PFSK-1 (cell line): Measurements from ENCODE around the gene LYPD5.

ENCODE experiments used
- FOXP2 ChIP-seq: optimal IDR thresholded peaks from 2 replicates; pipeline ENCODE3; 2011; ENCODE audit warnings: borderline replicate concordance, control low read depth, inconsistent platforms; ENCODE audit not compliant: insufficient read depth; ENCODE audit errors: extremely low read length, extremely low read depth
- POLR2AphosphoS5 ChIP-seq: IDR thresholded peaks from 2 replicates; pipeline ENCODE4 v1.6.1; 2012; ENCODE audit warnings: low read depth, mild to moderate bottlenecking, control low read depth, low read length, moderate library complexity
- REST ChIP-seq, 2 experiments: IDR thresholded peaks; 2 replicates each; pipeline versions ENCODE4 v1.6.1 to v1.8.0; 2011 to 2012; ENCODE audit warnings: low read depth in 2 of 2, low read length in 2 of 2, control low read depth in 1 of 2, inconsistent platforms in 1 of 2, mild to moderate bottlenecking in 1 of 2, moderate library complexity in 1 of 2; ENCODE audit not compliant: insufficient read depth in 1 of 2
- SIN3A ChIP-seq: IDR thresholded peaks from 2 replicates; pipeline ENCODE4 v1.6.1; 2012; ENCODE audit warnings: mild to moderate bottlenecking, low read length, moderate library complexity, borderline replicate concordance; ENCODE audit not compliant: insufficient read depth
- TAF1 ChIP-seq: IDR thresholded peaks from 2 replicates; pipeline ENCODE4 v1.6.1; 2012; ENCODE audit warnings: low read length, control low read depth, borderline replicate concordance; ENCODE audit not compliant: insufficient read depth

The LYPD5 gene

GRCh38 chr19:43804432-43804831 lies 2.2 kb upstream of the LYPD5 start:
- TF ChIP-seq SIN3A: no peak

GRCh38 chr19:43799502-43800142 lies 2.6 kb downstream of the LYPD5 start:
- TF ChIP-seq TAF1: no peak
- no peak for TF ChIP-seq SIN3A
- TF ChIP-seq FOXP2: no peak
- no peak for TF ChIP-seq POLR2AphosphoS5
- no peak for TF ChIP-seq REST (IDR thresholded peaks at IDR 0.05; ENCODE audit: insufficient read depth in 1 of 2, low read depth in 2 of 2, low read length in 2 of 2)

GRCh38 chr19:43798546-43799409 lies 3.5 kb downstream of the LYPD5 start:
- no peak for TF ChIP-seq REST (IDR thresholded peaks at IDR 0.05; ENCODE audit: insufficient read depth in 1 of 2, low read depth in 2 of 2, low read length in 2 of 2)
- no peak for TF ChIP-seq POLR2AphosphoS5
- TF ChIP-seq FOXP2: no peak
- TF ChIP-seq TAF1: no peak

- TF ChIP-seq REST (IDR thresholded peaks at IDR 0.05; ENCODE audit: insufficient read depth in 1 of 2, low read depth in 2 of 2, low read length in 2 of 2) (no peak), POLR2AphosphoS5 (no peak), FOXP2 (no peak), SIN3A (no peak), TAF1 (no peak)
Observed at GRCh38 chr19:43798026-43798545, 4.2 kb downstream of the LYPD5 start.

- TF ChIP-seq SIN3A (no peak), REST (IDR thresholded peaks at IDR 0.05; ENCODE audit: insufficient read depth in 1 of 2, low read depth in 2 of 2, low read length in 2 of 2) (no peak), FOXP2 (no peak), POLR2AphosphoS5 (no peak), TAF1 (no peak)
Observed at GRCh38 chr19:43797556-43797955, 4.7 kb downstream of the LYPD5 start.
